GM12873 (cell line): ENCODE results near the gene CISD3.

Source experiments
- CTCF ChIP-seq: IDR thresholded peaks from 2 replicates; pipeline ENCODE4 v1.5.1; 2012; ENCODE audit warnings: low read depth, mild to moderate bottlenecking, moderate library complexity, low read length, control low read depth; ENCODE audit not compliant: insufficient read depth; ENCODE audit errors: missing control alignments

The CISD3 gene

GRCh38 chr17:38731526-38732294, 1.6 kb downstream of the CISD3 start:
- TF ChIP-seq CTCF, result no peak

GRCh38 chr17:38732376-38733281, 2.5 kb downstream of the CISD3 start:
- TF ChIP-seq CTCF, result no peak

GRCh38 chr17:38733282-38733981, 3.3 kb downstream of the CISD3 start:
- TF ChIP-seq CTCF, result no peak

GRCh38 chr17:38733982-38734973, 4.1 kb downstream of the CISD3 start:
- TF ChIP-seq CTCF, result peak; percentile 51

GRCh38 chr17:38735161-38735997, 5.2 kb downstream of the CISD3 start:
- peak; percentile 97 for TF ChIP-seq CTCF
